Activated CD4-positive, alpha-beta T cell treated with anti-CD3 and anti-CD28 coated beads for 4 hours (primary cell): Measurements from ENCODE around the gene C4orf50.

Source experiments
- DNase-seq, 2 donors: peaks; one replicate each; pipeline ENCODE4 v3.0.0-alpha.2; 2020

The C4orf50 gene

GRCh38 chr4:5916229-5916628 is 102.0 kb downstream of the C4orf50 start:
- DNase-seq = no peak

- no peak for DNase-seq
These were observed 104.8 kb downstream of the C4orf50 start for GRCh38 chr4:5913454-5913853.

- no peak for DNase-seq
These were observed 105.6 kb downstream of the C4orf50 start for GRCh38 chr4:5912614-5913019.

GRCh38 chr4:5908876-5909427 is 109.3 kb downstream of the C4orf50 start:
- no peak for DNase-seq

- no peak for DNase-seq
These were observed 112.0 kb downstream of the C4orf50 start for GRCh38 chr4:5906191-5906590.

GRCh38 chr4:5905714-5906113 is 112.5 kb downstream of the C4orf50 start:
- DNase-seq = no peak

- DNase-seq = no peak
These were observed 117.4 kb downstream of the C4orf50 start for GRCh38 chr4:5900844-5901243.

GRCh38 chr4:5899881-5900280 is 118.3 kb downstream of the C4orf50 start:
- DNase-seq = no peak

GRCh38 chr4:5899396-5899795 is 118.8 kb downstream of the C4orf50 start:
- DNase-seq = no peak

- DNase-seq = no peak
These were observed 120.6 kb downstream of the C4orf50 start for GRCh38 chr4:5897674-5898073.

GRCh38 chr4:5895287-5895686 is 122.9 kb downstream of the C4orf50 start:
- DNase-seq = no peak

GRCh38 chr4:5894266-5894665 is 124.0 kb downstream of the C4orf50 start:
- no peak for DNase-seq

- DNase-seq = no peak
These were observed 124.6 kb downstream of the C4orf50 start for GRCh38 chr4:5893591-5893990.

- no peak for DNase-seq
These were observed 125.1 kb downstream of the C4orf50 start, which contains the start of gene CRMP1 for GRCh38 chr4:5893004-5893580. TSS of gene CRMP1 (minus strand) at chr4:5893086. CDS start at chr4:5892969, 117 bp downstream.

- no peak for DNase-seq
These were observed 125.8 kb downstream of the C4orf50 start for GRCh38 chr4:5892323-5893003.

- DNase-seq = no peak
These were observed 126.5 kb downstream of the C4orf50 start for GRCh38 chr4:5891563-5892322.

- no peak for DNase-seq
These were observed 128.0 kb downstream of the C4orf50 start for GRCh38 chr4:5890063-5890727.

- DNase-seq = no peak
These were observed 129.1 kb downstream of the C4orf50 start for GRCh38 chr4:5889002-5889696.

- no peak for DNase-seq
These were observed 129.8 kb downstream of the C4orf50 start for GRCh38 chr4:5888222-5889001.

GRCh38 chr4:5887361-5888221 is 130.6 kb downstream of the C4orf50 start:
- no peak for DNase-seq

GRCh38 chr4:5887011-5887360 is 131.2 kb downstream of the C4orf50 start:
- DNase-seq = no peak
